Measurements from ENCODE around the gene SHANK1. TPM values are rescaled to one million over a fixed set of nuclear protein-coding genes. Genes with fewer than 3 reads are reported as not detected.
"Not testable (repeated sequence)": the region's sequence is repeated elsewhere in the genome, so short reads cannot be mapped to it uniquely, and the experiment has no call there.

SHANK1 gene
- total RNA-seq, 2 experiments from 2014 or later: not detected

GRCh38 chr19:50747141-50747540 lies 27.5 kb upstream of the SHANK1 start:
- H3K27me3 Mint-ChIP-seq; DNase-seq; H3K27ac Mint-ChIP-seq; intact Hi-C loops (cut with micrococcal nuclease); H3K36me3 Mint-ChIP-seq; POLR2A ChIA-PET; H3K9me3 Mint-ChIP-seq; H3K4me3 Mint-ChIP-seq; H3K4me1 Mint-ChIP-seq (ENCODE audit: low read depth): not testable (repeated sequence)
- CTCF ChIA-PET: interaction anchor here (0.7 to 1.1 kb wide), 2 partner anchors 23 to 347 kb away, joined by 4 to 8 read pairs; no protein-coding TSS in a partner anchor

GRCh38 chr19:50745221-50745620 lies 25.6 kb upstream of the SHANK1 start:
- Mint-ChIP-seq H3K27me3 (peaks cover 8% of the 10 kb centered on the region), H3K4me1 (ENCODE audit: low read depth) (no peaks in the 10 kb centered on the region), H3K27ac (no peak overlapping the region), H3K9me3 (no peaks in the 10 kb centered on the region), H3K4me3 (no peak overlapping the region), H3K36me3 (no peaks in the 10 kb centered on the region)
- intact Hi-C loops (cut with micrococcal nuclease): no loop called here
- ChIA-PET CTCF (no interaction called here), POLR2A (no interaction called here)
- DNase-seq: no peak

- Mint-ChIP-seq H3K36me3 (no peaks in the 10 kb centered on the region), H3K27ac (no peak overlapping the region)
These were observed 23.9 kb upstream of the SHANK1 start for GRCh38 chr19:50743537-50743936.

GRCh38 chr19:50741179-50741933 lies 21.8 kb upstream of the SHANK1 start:
- Mint-ChIP-seq H3K36me3 (no peaks in the 10 kb centered on the region), H3K27ac (no peak overlapping the region), H3K27me3 (peaks cover 20% of the 10 kb centered on the region), H3K4me1 (ENCODE audit: low read depth) (no peaks in the 10 kb centered on the region), H3K9me3 (no peaks in the 10 kb centered on the region), H3K4me3 (no peak overlapping the region)
- CTCF ChIA-PET: no interaction called here
- intact Hi-C loops (cut with micrococcal nuclease): no loop called here
- no peak for DNase-seq
- POLR2A ChIA-PET: no interaction called here

More at GRCh38 chr19:50743537-50743936, 23.9 kb upstream of the SHANK1 start:
- DNase-seq: no peak
- Mint-ChIP-seq H3K27me3 (peaks cover 18% of the 10 kb centered on the region), H3K4me3 (no peak overlapping the region), H3K9me3 (no peaks in the 10 kb centered on the region), H3K4me1 (ENCODE audit: low read depth) (no peaks in the 10 kb centered on the region)
- POLR2A ChIA-PET: no interaction called here
- CTCF ChIA-PET: no interaction called here
- intact Hi-C loops (cut with micrococcal nuclease): no loop called here

GRCh38 chr19:50739914-50740426 lies 20.4 kb upstream of the SHANK1 start:
- peaks cover 23% of the 10 kb centered on the region for H3K27me3 Mint-ChIP-seq
- H3K36me3 Mint-ChIP-seq: no peaks in the 10 kb centered on the region
- intact Hi-C loops (cut with micrococcal nuclease): no loop called here
- ChIA-PET POLR2A (no interaction called here), CTCF (no interaction called here)
- H3K9me3 Mint-ChIP-seq: no peaks in the 10 kb centered on the region
- no peak for DNase-seq
- H3K27ac Mint-ChIP-seq: no peak overlapping the region
- no peaks in the 10 kb centered on the region for H3K4me1 Mint-ChIP-seq (ENCODE audit: low read depth)
- no peak overlapping the region for H3K4me3 Mint-ChIP-seq

GRCh38 chr19:50739132-50739913 lies 19.7 kb upstream of the SHANK1 start:
- no peak for DNase-seq
- ChIA-PET POLR2A (no interaction called here), CTCF (no interaction called here)
- Mint-ChIP-seq H3K27ac (no peak overlapping the region), H3K4me3 (no peak overlapping the region), H3K9me3 (no peaks in the 10 kb centered on the region), H3K36me3 (no peaks in the 10 kb centered on the region), H3K4me1 (ENCODE audit: low read depth) (no peaks in the 10 kb centered on the region), H3K27me3 (peaks cover 23% of the 10 kb centered on the region)
- intact Hi-C loops (cut with micrococcal nuclease): no loop called here

- POLR2A ChIA-PET: no interaction called here
- no peak overlapping the region for H3K4me3 Mint-ChIP-seq
- peaks cover 26% of the 10 kb centered on the region for H3K27me3 Mint-ChIP-seq
- CTCF ChIA-PET: interaction anchor here (1.0 kb wide), 1 partner anchor 180 kb away, joined by 3 read pairs; no protein-coding TSS in a partner anchor
- H3K27ac Mint-ChIP-seq: no peak overlapping the region
- H3K4me1 Mint-ChIP-seq (ENCODE audit: low read depth): no peaks in the 10 kb centered on the region
- no peak for DNase-seq
- no peaks in the 10 kb centered on the region for H3K36me3 Mint-ChIP-seq
- intact Hi-C loops (cut with micrococcal nuclease): no loop called here
- H3K9me3 Mint-ChIP-seq: no peaks in the 10 kb centered on the region
These were observed 16.7 kb upstream of the SHANK1 start for GRCh38 chr19:50736338-50736737.

- intact Hi-C loops (cut with micrococcal nuclease): no loop called here
- Mint-ChIP-seq H3K27me3 (peaks cover 26% of the 10 kb centered on the region), H3K4me3 (no peak overlapping the region), H3K36me3 (no peaks in the 10 kb centered on the region), H3K9me3 (no peaks in the 10 kb centered on the region), H3K27ac (no peak overlapping the region), H3K4me1 (ENCODE audit: low read depth) (no peaks in the 10 kb centered on the region)
- ChIA-PET POLR2A (no interaction called here), CTCF (interaction anchor here (1.0 kb wide), 1 partner anchor 180 kb away, joined by 3 read pairs; no protein-coding TSS in a partner anchor)
- no peak for DNase-seq
These were observed 16.3 kb upstream of the SHANK1 start for GRCh38 chr19:50735869-50736268.

GRCh38 chr19:50729894-50730293 lies 10.3 kb upstream of the SHANK1 start:
- ChIA-PET POLR2A (no interaction called here), CTCF (no interaction called here)
- H3K27ac Mint-ChIP-seq: no peak overlapping the region
- peaks cover 9% of the 10 kb centered on the region for H3K4me1 Mint-ChIP-seq (ENCODE audit: low read depth)
- H3K27me3 Mint-ChIP-seq: peaks cover 35% of the 10 kb centered on the region
- no peak for DNase-seq
- intact Hi-C loops (cut with micrococcal nuclease): no loop called here
- H3K9me3 Mint-ChIP-seq: no peaks in the 10 kb centered on the region
- H3K36me3 Mint-ChIP-seq: no peaks in the 10 kb centered on the region
- no peak overlapping the region for H3K4me3 Mint-ChIP-seq

- Mint-ChIP-seq H3K4me3 (no peak overlapping the region), H3K27ac (no peak overlapping the region), H3K36me3 (no peaks in the 10 kb centered on the region), H3K4me1 (ENCODE audit: low read depth) (peaks cover 22% of the 10 kb centered on the region), H3K27me3 (peaks cover 46% of the 10 kb centered on the region), H3K9me3 (no peaks in the 10 kb centered on the region)
- CTCF ChIA-PET: interaction anchor here (1.5 kb wide), 1 partner anchor 58 kb away, joined by 4 read pairs; no protein-coding TSS in a partner anchor
- POLR2A ChIA-PET: no interaction called here
- intact Hi-C loops (cut with micrococcal nuclease): no loop called here
- peak; percentile 81 for DNase-seq
These were observed 8.6 kb upstream of the SHANK1 start for GRCh38 chr19:50728084-50728737.

- DNase-seq: no peak
- ChIA-PET POLR2A (no interaction called here), CTCF (no interaction called here)
- Mint-ChIP-seq H3K4me3 (peak overlapping the region; percentile 51), H3K27ac (no peak overlapping the region), H3K27me3 (peaks cover 58% of the 10 kb centered on the region), H3K4me1 (ENCODE audit: low read depth) (peaks cover 22% of the 10 kb centered on the region), H3K9me3 (no peaks in the 10 kb centered on the region), H3K36me3 (no peaks in the 10 kb centered on the region)
- intact Hi-C loops (cut with micrococcal nuclease): no loop called here
These were observed 6.3 kb upstream of the SHANK1 start for GRCh38 chr19:50725911-50726230.

- Mint-ChIP-seq H3K27me3 (peaks cover 63% of the 10 kb centered on the region), H3K4me3 (peak overlapping the region; percentile 62), H3K36me3 (no peaks in the 10 kb centered on the region), H3K27ac (no peak overlapping the region), H3K4me1 (ENCODE audit: low read depth) (peaks cover 22% of the 10 kb centered on the region), H3K9me3 (no peaks in the 10 kb centered on the region)
- intact Hi-C loops (cut with micrococcal nuclease): no loop called here
- ChIA-PET CTCF (interaction anchor here (0.7 to 2.3 kb wide), 13 partner anchors 11 to 390 kb away, joined by 3 to 11 read pairs (median 5); no protein-coding TSS in a partner anchor), POLR2A (no interaction called here)
- no peak for DNase-seq
These were observed 5.8 kb upstream of the SHANK1 start for GRCh38 chr19:50725218-50725910.
